Limb (tissue), 2 donors: ENCODE data around the gene THADA.
"Not testable (repeated sequence)": the region's sequence is repeated elsewhere in the genome, so short reads cannot be mapped to it uniquely, and the experiment has no call there.

ENCODE experiments used
- DNase-seq, 2 donors: peaks; one replicate each; pipeline ENCODE4 v3.0.0-alpha.2; 2016; ENCODE audit errors: extremely low spot score in 2 of 2

THADA gene

DNA sequence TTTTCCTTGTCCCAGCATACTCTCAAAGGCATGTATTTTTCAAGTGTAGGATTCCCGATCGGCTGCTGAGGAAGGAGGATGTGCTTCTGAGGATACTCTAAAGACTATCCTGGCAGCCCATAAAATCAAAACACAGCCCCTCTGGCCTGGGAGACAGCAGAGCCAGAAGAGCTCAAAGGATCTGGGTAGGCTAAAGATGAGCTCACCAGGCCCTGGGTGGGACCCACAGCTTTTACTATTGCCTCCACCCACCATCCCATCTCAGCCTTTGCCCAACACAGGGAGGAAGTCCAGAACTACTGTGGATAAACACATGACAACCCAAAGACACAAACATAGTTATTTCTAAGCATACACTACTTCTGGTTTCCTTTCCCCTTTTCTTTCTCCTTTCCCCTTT lies 290.3 kb downstream of the THADA start:
- no peak for DNase-seq

DNA sequence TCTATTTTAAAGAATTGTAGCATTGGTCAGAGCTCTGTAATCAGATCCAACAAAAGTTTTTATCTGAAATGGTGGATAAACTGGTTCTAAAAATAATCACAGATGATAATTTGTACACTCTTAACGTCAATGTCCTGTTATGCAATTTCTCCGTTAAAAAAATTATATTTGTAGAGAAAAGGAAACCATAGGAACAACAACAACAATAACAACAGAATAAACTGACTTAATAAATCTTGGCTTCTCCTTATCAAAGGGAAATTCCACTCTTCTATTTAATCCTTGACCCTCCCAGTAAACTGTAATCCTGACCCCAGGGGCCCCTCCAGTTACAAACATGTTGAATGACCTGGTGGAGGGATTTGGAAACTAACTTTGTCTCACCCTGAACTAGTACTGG lies 290.8 kb downstream of the THADA start:
- DNase-seq: no peak

DNA sequence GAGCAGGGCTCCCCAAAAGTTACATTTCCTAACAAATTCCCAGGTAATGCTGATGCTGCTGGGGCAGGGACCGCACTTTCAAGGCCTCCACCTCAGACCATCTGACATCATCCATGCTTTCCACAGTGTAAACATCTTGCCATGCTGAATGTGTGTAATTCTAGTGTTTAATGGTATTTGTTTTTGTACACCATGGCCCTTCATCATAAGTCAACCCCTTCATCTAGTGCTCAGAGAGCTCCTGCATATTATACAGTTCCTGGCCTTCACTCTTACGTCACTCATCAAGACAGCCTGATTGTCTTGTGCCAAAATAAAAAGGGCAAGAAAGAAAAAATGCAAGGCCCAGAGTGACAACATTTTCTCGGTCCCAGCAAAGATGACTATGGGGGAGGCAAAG lies 291.9 kb downstream of the THADA start:
- DNase-seq: no peak

DNA sequence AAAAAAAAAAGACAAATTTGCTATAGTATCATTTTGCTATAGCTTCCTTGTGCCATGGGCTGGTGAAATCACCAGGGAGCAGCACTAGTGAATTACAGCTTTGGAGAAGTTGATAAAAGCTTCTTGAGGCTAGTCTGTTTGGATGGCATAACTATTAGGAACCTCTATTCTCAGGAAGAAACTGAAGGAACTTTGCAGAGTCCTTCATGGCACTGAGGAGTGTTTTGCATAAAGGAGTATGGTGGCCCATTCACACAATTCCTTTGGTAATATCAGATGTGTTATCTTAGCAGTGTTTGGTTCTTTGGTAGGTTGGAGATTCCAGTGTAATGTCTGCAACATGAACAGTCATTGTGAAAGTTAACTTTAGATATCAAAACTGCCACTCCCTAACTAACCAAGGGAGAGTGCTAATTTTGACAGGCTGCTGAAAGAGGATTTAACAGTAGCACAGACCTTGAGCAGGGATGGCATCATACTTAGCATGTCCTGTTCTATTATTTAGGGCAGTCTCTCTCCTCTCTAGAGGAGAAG lies 292.8 kb downstream of the THADA start:
- no peak for DNase-seq

DNA sequence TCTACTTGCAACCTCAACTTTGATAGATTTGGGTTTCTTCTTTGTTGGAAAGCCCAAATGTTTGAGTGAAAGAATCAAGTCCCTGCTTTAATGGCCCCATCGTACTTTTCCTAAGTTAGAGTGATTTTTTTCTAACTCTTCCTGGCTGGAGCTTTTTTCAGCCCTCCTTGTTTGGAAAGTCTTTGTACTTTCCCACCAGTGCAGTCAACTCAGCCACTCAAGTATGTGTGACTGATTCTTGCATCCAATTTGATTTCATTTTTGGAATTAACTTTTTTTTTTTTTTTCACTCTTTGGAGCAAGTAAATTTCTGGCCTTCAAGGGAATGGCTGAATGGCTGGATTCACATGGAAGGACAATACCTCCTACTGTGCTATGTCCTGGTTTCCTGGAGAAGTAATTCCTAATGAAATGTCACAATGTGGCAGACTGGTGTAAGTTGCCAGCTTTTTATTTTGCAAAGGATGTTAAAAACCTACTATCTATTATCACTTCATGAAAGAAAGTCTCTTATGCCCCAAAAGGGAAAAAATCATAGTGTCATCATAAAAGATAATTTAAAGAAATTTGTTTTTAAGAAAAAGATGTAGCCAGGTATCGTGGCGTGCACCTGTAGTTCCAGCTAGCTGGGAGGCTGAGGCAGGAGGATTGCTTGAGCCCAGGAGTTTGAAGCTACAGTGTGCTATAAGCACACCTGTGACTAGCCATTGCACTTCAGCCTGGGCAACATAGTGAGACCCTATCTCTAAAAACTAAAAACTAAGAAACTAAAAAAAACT lies 293.5 kb downstream of the THADA start:
- no peak for DNase-seq

DNA sequence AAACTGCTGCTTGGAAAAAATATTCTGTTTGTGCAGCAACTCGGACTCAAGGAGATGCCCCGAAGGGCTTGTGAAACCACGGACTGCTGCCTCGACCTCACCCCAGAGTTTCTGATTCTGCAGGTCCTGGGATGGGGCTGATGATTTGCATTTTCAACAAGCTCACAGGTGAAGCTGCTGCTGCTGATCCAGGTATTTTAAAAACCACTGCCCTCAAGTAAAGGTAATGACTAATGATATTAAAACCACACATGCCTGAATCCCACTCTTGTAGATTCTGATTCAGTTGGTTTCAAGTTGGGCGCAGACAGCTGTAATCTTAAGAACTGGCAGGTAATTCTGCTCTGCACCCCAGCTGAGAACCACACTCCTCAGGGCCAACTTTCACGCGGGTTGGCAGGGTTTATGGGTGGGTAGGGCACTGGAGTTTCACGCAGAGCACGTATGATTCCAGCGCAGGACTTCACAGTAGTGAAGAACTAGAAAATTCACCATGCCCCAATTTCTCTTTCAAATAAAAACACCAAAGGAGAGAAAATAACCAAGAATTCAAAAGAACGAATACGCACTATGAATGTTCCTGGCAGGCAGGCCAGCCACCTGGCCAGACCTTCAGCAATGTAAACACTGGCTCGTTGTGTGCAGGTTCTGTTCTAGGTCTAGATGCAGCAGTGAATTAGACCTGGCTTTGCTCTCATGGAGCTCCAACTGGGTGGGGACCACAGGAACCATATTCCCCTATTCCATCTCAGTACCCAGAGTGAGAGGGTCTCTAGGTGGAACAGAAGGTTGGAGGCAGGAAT lies 294.9 kb downstream of the THADA start:
- DNase-seq: peak in 1 of 2 donors; percentile 65

DNA sequence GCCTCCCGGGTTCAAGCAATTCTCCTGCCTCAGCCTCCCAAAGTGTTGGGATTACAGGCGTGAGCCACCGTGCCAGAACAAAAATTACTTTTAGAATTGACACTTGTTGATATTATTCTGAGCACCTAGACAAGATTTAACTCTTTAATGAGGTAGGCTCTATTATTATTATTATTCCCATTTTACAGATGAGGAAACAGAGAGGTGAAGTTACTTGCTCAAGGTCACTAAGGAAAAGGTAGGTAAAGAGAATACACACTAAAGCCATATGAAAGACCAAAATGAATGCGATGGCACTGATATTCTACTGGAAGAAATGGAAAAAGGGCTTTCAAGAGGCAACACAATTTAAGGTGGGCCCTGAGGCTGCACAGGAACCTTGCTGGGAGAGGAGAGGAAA lies 295.6 kb downstream of the THADA start:
- DNase-seq: no peak

DNA sequence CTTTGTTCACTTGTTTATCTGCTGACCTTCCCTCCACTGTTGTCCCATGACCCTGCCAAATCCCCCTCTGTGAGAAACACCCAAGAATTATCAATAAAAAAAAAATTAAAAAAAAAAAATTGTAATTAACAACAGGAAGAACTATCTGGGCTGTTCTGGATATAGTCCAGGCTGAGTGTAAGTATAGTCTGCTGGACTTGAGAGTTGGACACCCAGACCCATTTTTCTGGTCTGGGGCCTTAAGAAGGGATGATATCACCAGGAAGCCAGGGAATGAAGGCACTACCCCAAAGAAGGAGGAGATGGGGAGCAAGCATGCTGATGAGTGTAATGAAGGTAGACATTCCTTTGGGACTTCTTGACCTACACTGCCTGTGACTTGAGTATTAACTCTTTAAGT lies 297.3 kb downstream of the THADA start:
- DNase-seq: no peak

DNA sequence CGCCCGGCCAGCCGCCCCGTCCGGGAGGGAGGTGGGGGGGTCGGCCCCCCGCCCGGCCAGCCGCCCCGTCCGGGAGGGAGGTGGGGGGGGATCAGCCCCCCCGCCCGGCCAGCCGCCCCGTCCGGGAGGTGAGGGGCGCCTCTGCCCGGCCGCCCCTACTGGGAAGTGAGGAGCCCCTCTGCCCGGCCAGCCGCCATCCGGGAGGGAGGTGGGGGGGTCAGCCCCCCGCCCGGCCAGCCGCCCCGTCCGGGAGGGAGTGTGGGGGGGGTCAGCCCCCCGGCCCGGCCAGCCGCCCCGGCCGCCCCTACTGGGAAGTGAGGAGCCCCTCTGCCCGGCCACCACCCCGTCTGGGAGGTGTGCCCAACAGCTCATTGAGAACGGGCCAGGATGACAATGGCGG lies 298.1 kb downstream of the THADA start:
- not testable (repeated sequence) for DNase-seq

DNA sequence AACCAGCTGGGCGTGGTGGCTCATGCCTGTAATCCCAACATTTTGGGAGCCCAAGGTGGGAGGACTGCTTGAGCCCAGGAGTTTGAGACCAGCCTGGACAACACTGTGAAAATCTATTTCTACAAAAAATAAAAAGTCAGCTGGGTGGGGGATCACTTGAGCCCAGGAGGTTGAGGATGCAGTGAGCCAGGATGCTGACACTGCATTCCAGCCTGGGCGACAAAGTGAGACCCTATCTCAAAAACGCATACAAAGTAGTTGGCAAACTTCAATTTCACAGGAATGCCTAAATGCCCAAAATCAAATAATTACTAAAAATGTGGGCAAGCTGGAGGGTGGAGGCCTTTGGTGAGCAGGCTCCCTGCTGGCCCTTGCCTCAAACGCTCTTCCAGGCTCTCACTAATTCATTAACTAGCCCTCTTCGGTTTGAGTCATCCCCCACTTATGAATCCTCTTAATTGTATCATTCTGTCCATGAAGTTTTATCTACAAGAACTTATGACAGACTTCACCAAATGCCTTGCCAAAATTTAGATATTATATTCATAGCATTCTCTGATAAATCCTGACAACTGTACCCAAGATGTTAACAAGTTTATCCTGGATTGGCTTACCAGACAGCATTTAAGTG lies 300.8 kb downstream of the THADA start:
- DNase-seq: no peak

DNA sequence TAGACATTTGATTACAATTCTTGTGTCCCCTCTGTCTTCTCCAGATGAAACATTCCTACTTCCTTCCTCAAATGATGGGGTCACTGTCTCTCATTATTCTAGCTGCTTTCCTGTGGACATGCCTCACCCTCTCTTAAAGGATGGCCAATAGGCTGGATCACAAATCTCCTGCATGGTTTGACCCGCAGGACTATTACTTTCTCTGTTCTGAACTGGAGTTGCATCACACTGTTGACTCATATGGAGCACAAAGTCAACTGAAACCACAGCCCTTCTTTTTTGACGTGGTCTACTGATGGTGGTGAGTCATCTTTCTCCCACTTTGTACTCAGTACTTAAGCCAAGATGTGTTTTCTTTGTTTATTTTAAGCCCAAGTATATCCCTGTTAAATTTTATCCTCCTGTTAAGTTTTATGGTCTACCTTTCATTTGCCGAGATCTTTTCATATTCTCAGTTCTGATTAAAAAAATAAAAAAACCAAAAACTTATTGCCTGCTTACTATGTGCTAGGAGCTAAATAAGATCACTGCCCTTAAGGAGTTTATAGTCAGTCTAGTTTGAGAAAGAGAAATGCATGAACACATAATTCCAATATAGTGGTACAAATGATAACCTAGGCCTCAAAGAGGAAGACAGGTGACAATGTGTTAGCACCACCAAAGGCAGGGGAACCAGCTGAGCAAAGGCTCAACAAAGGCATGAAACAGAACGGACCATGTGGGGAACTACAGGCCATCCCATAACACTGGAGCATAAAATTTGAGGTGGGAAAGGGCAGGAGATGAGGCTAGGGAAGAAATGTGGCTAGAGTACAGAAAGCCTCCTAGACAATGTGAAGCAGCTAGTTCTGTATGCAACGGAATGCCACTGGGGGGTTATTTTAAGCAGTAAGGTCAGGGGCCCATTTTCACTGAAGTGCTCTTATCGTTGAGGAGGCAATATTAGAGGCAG lies 301.8 kb downstream of the THADA start:
- DNase-seq: no peak

DNA sequence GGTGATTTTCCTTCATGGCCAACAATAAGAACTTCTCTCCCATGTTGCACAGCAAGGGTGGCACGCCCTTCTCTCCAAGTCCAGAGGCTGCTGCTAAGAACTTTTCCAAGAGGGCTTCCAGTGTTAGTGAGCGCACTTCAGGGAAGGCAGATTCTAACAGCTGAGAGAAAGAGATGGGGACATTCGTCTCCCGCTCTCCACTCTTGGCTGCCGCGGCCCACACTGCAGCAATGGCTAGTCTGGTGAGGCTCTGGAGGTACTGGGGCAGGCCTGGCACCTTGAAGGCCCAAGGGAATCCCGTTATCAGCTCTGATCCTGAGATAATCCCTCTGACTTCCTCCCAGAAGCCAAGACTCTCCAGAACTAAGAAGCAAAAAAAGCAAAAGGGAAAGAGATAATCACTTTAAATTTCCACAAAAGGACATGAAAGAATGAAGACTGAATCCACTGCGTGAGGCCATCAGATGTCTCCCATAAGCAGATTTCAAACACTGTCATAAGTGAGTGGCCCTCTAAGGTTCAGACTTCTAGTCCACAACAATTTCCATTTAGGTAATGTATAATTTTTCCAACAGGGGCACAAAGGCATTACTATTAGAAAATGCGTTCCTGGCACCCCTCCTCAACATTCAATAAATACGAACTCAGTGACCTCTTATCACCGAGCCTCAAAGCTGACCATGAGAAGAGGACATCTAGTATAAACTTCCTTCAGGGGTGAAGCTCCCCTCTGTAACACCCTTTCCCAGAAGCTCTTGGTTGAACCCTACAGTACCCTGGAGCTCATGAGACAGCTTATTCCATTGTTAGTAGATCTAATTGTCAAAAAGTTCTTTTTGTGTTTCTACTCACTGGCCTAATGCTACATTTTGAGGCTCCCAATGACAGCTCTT lies 302.7 kb downstream of the THADA start:
- no peak for DNase-seq

DNA sequence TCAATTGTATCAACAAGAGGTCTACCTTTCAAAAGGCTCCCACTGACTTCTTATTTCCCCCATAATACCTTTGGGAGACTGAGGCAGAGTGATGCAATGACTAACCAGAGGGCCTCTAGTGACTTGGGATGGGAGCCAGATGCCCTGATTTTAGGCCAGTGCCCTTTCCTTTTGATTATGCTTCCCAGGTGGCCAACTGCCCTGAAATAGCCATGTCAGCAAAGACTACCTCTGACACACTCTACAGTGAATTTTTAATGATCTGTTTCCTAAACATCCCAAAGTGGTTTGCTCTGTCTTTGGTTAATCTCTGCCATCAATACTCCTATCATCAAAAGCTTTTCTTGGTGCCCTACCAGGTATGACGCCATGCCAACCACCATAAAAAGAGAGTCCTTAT lies 303.5 kb downstream of the THADA start:
- DNase-seq: no peak

GRCh38 chr2:43289331-43289730 lies 306.5 kb downstream of the THADA start:
- no peak for DNase-seq

- DNase-seq: no peak
Observed at GRCh38 chr2:43288417-43289305, 307.2 kb downstream of the THADA start.

GRCh38 chr2:43285987-43286386 lies 309.9 kb downstream of the THADA start:
- DNase-seq: no peak

DNA sequence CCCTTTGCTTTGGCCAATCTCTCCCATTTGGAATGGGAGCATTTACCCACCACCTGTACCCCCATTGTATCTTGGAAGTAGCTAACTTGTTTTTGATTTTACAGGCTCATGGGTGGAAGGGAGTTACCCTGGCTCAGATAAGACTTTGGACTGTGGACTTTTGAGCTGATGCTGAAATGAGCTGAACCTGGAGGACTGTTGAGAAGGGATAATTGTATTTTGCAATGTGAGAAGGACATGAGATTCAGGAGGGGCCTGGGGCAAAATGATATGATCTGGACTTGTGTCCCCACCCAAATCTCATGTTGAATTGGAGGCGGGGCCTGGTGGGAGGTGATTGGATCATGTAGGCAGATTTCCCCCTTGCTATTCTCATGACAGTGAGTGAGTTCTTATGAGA lies 310.9 kb downstream of the THADA start:
- no peak for DNase-seq

DNA sequence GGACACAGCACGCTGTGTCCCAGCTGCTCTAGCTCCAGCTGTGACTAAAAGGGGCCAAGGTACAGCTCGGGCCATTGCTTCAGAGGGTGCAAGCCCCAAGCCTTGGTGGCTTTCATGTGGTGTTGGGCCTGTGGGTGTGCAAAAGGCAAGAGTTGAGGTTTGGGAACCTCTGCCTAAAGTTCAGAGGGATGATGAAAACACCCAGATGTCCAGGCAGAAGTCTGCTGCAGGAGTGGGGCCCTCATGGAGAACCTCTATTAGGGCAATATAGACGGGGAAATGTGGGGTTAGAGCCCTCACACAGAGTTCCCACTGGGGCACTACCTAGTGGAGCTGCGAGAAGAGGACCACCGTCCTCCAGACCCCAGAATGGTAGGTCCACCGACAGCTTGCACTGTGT lies 311.5 kb downstream of the THADA start:
- DNase-seq: not testable (repeated sequence)

- no peak for DNase-seq
Observed at GRCh38 chr2:43280994-43281393, 314.8 kb downstream of the THADA start.
